Urinary bladder (tissue), 4 donors: Measurements from ENCODE around the gene CHCHD4. TPM values are rescaled to one million over a fixed set of nuclear protein-coding genes. Genes with fewer than 3 reads are reported as not detected.
"Not testable (repeated sequence)": the region's sequence is repeated elsewhere in the genome, so short reads cannot be mapped to it uniquely, and the experiment has no call there.

Experiments
- DNase-seq: peaks from one replicate; pipeline ENCODE4 v3.0.0-alpha.2; 2015; ENCODE audit errors: extremely low spot score
- H3K27ac ChIP-seq: one replicate; pipeline ENCODE4 v1.5.1; 2013; ENCODE audit warnings: low read depth, mild to moderate bottlenecking, moderate library complexity
- H3K36me3 ChIP-seq: one replicate; pipeline ENCODE4 v1.6.1; 2013; ENCODE audit warnings: mild to moderate bottlenecking, moderate library complexity; ENCODE audit not compliant: insufficient read depth
- H3K4me1 ChIP-seq: one replicate; pipeline ENCODE4 v1.6.1; 2013; ENCODE audit warnings: mild to moderate bottlenecking, moderate library complexity; ENCODE audit not compliant: insufficient read depth
- H3K4me3 ChIP-seq: one replicate; pipeline ENCODE4 v1.5.1; 2013; ENCODE audit warnings: low read depth, low read length
- WGBS: extraction: QIAGEN DNeasy Blood & Tissue Kit; methylation state at CpG from one replicate; pipeline ENCODE4 v1.1.7; 2013; 5-methylcytosine and 5-hydroxymethylcytosine counted together
- polyA plus RNA-seq: library from polyadenylated mRNA; stranded (reverse); fragments of 200-250 nt; gene quantifications from one replicate; pipeline ENCODE4 v1.2.3, GENCODE V29; 2013
- total RNA-seq: library from RNA; depleted of rRNA; stranded (reverse); fragments of >200 nt; gene quantifications from one replicate; pipeline ENCODE4 v1.2.3, GENCODE V29; 2014
- donor health status: healthy with polysubstance abuse.
- donor health status: healthy.

The CHCHD4 gene
- total and polyA plus RNA-seq, 2 donors = 7.7 to 18.2 TPM

- 68% methylated on average over 5 of the region's 5 CpGs for WGBS
These were observed 2.3 kb upstream of the CHCHD4 start for GRCh38 chr3:14126887-14127505.

GRCh38 chr3:14126017-14126886 lies 1.6 kb upstream of the CHCHD4 start:
- DNase-seq = no peak
- Histone ChIP-seq H3K27ac (peak overlapping the region; percentile 70), H3K4me3 (peak overlapping the region; percentile 74), H3K36me3 (peaks cover 2% of the 10 kb centered on the region), H3K4me1 (peaks cover 2% of the 10 kb centered on the region)
- WGBS = 41% methylated on average over 11 of the region's 11 CpGs

More at GRCh38 chr3:14126887-14127505, 2.3 kb upstream of the CHCHD4 start:
- H3K36me3 ChIP-seq = peaks cover 2% of the 10 kb centered on the region
- peaks cover 2% of the 10 kb centered on the region for H3K4me1 ChIP-seq
- DNase-seq = no peak
- H3K27ac ChIP-seq = no peak overlapping the region
- H3K4me3 ChIP-seq = no peak overlapping the region

GRCh38 chr3:14125193-14126016 lies 735 bp upstream of the CHCHD4 start:
- WGBS = under 1% methylated on average over 44 of the region's 44 CpGs
- H3K36me3 ChIP-seq = peaks cover 2% of the 10 kb centered on the region
- DNase-seq = peak; percentile 47
- H3K4me1 ChIP-seq = peaks cover 2% of the 10 kb centered on the region
- H3K27ac ChIP-seq = peak overlapping the region; percentile 92
- H3K4me3 ChIP-seq = peak overlapping the region; percentile 74

GRCh38 chr3:14124223-14124614 lies 451 bp downstream of the CHCHD4 start:
- H3K4me3 ChIP-seq = peak overlapping the region; percentile 67
- WGBS = under 1% methylated on average over 37 of the region's 37 CpGs
- H3K4me1 ChIP-seq = peaks cover 2% of the 10 kb centered on the region
- peak overlapping the region; percentile 19 for H3K27ac ChIP-seq
- no peak for DNase-seq
- H3K36me3 ChIP-seq = no peaks in the 10 kb centered on the region

- Histone ChIP-seq H3K36me3 (no peaks in the 10 kb centered on the region), H3K4me1 (peaks cover 2% of the 10 kb centered on the region), H3K4me3 (peak overlapping the region; percentile 67), H3K27ac (no peak overlapping the region)
- no peak for DNase-seq
- WGBS = 52% methylated on average over 15 of the region's 15 CpGs
These were observed 1.1 kb downstream of the CHCHD4 start for GRCh38 chr3:14123308-14124222.

GRCh38 chr3:14122301-14122700 lies 2.4 kb downstream of the CHCHD4 start:
- H3K27ac ChIP-seq = no peak overlapping the region
- no peaks in the 10 kb centered on the region for H3K36me3 ChIP-seq
- DNase-seq = no peak
- H3K4me3 ChIP-seq = no peak overlapping the region
- peaks cover 2% of the 10 kb centered on the region for H3K4me1 ChIP-seq
- WGBS = 90% methylated on average over 3 of the region's 3 CpGs

GRCh38 chr3:14121859-14122258 lies 2.8 kb downstream of the CHCHD4 start:
- H3K27ac ChIP-seq = no peak overlapping the region
- no peak overlapping the region for H3K4me3 ChIP-seq
- H3K36me3 ChIP-seq = no peaks in the 10 kb centered on the region
- DNase-seq = no peak
- H3K4me1 ChIP-seq = peaks cover 2% of the 10 kb centered on the region
- WGBS = 86% methylated on average over 5 of the region's 5 CpGs

- WGBS = 91% methylated on average over 2 of the region's 2 CpGs
- H3K4me3 ChIP-seq, H3K27ac ChIP-seq, H3K4me1 ChIP-seq, DNase-seq, H3K36me3 ChIP-seq: not testable (repeated sequence)
These were observed 3.7 kb downstream of the CHCHD4 start for GRCh38 chr3:14120921-14121448.

- H3K36me3 ChIP-seq = no peaks in the 10 kb centered on the region
- no peak for DNase-seq
- WGBS = 96% methylated on average over 11 of the region's 11 CpGs
These were observed 4.4 kb downstream of the CHCHD4 start for GRCh38 chr3:14120111-14120920.

GRCh38 chr3:14119651-14120050 lies 5.0 kb downstream of the CHCHD4 start:
- H3K4me3 ChIP-seq = no peak overlapping the region
- no peak for DNase-seq

More at GRCh38 chr3:14120111-14120920, 4.4 kb downstream of the CHCHD4 start:
- H3K27ac ChIP-seq = no peak overlapping the region
- H3K4me1 ChIP-seq = peaks cover 2% of the 10 kb centered on the region
- no peak overlapping the region for H3K4me3 ChIP-seq

GRCh38 chr3:14118400-14119381 lies 6.0 kb downstream of the CHCHD4 start:
- DNase-seq = peak; percentile 72
- Histone ChIP-seq H3K4me1 (peaks cover 2% of the 10 kb centered on the region), H3K27ac (no peak overlapping the region), H3K36me3 (no peaks in the 10 kb centered on the region), H3K4me3 (no peak overlapping the region)
- 59% methylated on average over 13 of the region's 13 CpGs for WGBS

More at GRCh38 chr3:14119651-14120050, 5.0 kb downstream of the CHCHD4 start:
- H3K36me3 ChIP-seq = no peaks in the 10 kb centered on the region
- peaks cover 2% of the 10 kb centered on the region for H3K4me1 ChIP-seq
- H3K27ac ChIP-seq = no peak overlapping the region
- WGBS = 80% methylated on average over 2 of the region's 2 CpGs
